GM21515 (cell line): ENCODE data around the gene C4orf50.

Experiments
- ATAC-seq: cut with Tn5 transposase; IDR thresholded peaks from one replicate; pipeline ENCODE4 v1.9.1; 2021; ENCODE audit not compliant: unreplicated experiment

The C4orf50 gene

DNA sequence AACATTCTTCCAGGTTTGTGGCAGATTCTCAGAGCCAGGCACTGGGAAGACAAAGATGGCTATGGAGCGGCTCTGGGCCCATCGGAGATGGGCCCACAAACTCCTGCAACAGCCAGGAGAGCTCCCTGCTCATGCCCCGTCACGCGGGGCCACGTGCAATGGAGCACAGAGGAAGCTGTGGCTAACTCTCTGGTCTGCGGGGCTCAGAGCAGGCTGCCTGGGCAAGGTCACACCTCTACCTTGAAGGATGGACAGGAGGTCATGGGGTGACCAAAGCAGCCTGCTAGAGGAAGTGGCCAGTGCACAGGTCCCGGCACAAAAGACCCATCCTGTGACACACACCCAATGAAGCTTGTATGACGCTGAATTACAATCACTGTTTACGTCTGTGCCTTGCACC, 45.2 kb downstream of the C4orf50 start:
- ATAC-seq = no peak

DNA sequence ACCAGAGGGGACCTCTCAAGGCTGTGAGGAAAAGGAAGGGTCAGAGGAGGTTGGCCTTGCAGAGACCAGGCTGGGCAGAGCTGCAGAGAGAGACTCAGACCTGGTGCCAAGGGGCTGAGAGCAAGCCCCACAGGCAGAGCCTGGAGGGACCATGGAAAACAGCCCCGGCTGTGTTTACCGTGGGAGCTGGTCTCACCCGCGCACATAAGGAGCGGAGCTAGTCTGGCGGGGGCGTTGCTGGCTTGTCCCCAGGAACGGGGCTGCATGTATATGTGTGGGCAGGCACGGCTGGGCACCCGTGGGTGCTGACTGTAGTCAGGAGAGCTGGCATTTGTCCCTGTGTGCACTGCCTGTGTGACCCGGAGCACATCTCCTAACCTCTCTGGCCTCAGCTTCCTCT, 45.7 kb downstream of the C4orf50 start:
- ATAC-seq = no peak

DNA sequence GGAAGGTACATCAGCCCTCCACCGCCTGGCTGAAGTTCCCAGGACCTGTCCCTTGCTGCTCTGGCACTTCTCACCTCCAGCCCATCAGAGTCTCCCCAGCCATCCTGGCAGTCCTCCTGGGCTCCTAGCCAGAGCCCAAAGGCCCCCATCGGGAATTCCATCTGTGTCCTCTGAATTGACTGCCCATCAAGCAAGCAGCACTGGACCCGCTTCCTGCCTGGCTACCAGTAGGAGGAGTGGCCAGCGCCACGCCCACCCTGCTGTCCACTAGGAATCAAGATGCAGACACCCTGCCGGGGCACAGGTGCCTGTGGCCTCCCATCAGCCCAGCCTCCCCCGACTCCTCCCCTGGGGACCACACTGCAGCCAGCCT, 47.2 kb downstream of the C4orf50 start:
- ATAC-seq = no peak

DNA sequence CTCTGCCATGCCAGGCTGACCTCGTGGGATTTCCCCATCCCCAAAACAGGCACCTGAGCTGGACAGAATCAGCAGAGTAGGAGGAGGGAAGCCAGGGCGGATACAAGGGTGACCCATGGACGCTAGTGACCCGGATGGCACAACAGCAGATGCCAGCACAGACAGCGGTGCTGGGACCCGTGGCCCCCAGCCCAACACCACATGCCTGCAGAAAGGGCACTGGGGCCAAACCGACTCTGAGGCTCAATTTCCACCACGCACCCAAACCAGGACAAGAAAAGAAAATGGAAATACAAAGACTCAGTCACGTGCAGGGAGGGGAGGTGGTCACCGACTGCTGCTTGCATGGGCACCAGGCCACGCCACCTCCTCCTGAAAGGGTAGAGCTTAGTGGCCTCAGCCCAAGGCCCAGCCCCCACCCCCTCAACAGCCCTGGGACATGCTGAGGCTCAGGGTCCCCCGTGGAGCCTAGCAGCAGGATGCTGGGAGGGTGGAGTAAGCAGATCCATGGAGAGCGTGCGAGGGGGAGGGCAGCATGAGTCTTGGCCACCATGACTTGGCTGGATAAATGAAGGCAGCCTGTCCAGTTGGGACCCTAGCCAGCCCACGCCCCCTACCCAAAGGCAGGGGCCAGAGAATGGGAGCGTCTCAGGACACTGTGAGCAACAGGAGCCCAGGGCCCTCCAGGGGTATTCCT, 47.7 kb downstream of the C4orf50 start:
- ATAC-seq = no peak

DNA sequence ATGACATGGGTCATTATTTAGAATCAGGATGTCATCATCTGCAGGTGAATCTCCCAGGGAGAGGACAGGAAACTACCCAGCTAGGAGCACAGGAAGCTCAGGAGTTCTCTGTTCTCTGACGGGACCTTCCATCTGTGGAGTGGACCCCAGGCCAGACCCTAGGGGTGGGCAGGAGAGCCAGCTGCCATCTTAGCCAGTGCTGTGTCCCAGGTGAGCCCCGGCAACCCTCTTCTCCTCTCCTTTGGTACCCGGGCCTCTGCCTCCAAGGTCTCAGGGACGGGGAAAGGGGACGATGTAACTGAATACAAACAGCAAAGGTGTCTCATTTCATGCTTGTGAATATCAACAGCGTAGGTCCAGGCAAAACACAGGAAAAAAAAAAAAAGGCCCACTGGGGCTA, 48.5 kb downstream of the C4orf50 start:
- no peak for ATAC-seq

DNA sequence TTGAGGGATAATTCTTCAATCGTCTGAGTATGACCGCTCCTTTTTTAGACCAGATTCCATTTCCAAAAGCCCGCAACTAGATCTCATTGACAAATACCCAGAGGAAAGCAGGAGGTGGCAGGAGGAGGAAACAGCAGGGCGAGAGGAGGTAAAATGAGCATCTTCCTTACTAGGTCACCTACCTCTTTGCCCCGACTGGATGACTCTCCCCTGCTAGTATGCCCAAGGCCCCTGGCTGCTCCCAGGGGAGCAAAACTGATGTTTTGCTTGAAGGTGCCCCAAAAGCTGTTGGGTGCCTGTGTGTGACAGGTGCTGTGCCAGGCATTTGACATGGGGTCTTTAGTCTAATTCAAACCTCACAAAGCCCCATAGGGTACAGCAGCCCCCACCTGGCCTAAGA, 48.9 kb downstream of the C4orf50 start:
- no peak for ATAC-seq

DNA sequence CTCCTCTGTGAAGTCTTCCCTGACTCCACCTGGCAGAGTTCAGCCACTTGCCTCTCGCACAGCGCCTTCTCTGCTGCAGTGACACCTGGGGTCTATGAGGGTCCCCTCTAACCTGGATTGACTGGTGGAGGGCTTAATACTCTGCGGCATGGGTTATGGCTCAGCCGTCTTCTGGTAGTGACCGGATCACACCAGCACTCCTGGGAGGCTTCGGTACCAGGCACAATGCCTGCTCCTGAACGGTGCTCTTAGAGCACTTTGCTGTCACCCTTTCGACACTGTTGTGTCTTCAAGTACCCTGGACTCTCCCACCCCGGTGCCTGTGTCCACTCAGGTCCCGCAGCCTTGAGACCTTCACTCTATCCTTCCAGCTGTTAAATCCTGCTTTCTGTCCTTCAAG, 50.0 kb downstream of the C4orf50 start:
- no peak for ATAC-seq

DNA sequence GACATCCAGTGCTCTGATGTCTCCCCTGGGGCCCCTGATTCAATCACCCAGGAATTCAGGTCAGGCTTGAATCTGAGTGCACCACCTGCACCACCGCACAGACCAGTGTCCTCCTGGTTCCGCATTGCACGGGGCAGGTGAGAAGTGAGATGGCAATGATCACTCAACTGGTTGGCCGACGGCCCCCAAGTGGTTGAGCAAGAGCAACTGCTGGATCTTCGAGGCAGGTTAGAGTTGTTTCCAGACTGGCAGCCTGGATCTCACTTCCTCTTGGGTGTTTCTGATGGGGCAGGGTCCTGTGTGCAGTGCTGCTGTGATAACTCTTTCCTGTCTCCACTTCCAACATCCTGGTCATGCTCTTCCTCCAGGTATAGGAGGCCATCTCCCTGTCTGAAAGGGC, 50.4 kb downstream of the C4orf50 start:
- ATAC-seq = no peak

DNA sequence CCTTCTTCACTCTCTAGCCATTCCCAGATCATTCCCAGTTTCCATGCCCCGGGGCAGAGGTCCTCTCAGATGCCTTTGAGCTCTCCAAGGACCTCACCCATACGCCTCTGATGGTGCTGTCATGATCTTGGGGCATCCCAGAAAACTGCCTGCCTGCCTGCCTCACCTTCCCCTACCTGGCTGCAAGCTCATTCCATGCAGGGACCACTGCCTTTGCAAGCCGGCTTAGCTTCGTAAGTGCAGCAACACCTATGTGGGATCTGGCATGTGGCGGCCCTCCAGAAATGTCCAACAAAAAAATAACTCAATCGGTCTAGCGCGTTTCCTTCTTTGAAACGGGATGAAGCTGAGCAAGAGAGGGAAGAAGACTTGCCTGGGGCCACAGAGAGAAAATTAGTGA, 53.0 kb downstream of the C4orf50 start:
- ATAC-seq = no peak

DNA sequence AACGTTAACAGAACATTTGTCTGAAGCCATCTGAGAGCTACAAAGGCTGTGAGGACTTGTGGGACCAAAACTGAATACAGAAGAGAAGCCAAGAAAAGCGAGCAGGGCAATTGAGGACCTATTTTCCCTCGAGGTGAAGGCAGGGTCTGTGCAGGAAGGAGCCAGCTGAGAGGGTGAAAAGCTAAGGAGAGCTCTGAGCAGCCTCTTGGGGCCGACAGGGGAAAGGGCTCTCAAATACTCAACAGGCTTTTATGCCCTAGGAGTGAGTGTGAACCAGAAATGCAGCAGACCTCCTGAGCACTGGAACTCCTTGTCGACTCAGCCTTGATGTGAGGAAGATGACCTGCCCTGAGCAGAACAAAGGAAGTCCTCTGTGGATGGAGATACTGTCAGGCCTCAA, 54.2 kb downstream of the C4orf50 start:
- no peak for ATAC-seq

DNA sequence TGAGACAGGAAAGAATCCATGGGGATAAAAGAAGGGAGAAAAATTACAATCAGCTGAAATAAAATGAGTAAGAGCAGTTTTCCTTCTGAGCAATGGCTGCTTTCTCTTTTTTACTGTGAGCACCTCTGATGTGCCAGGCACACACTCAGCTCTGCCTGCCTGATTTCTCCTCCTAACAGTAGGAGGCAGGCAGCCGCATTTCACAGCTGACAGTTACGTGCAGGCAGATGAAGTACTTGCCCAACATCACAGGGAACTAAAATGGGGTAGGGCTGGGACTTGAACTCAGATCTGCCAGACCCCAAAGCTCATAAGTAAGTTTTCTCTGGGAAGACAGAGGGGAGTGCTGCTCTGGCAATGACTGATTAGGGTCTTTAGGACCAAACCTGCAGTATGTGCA, 54.6 kb downstream of the C4orf50 start:
- no peak for ATAC-seq

DNA sequence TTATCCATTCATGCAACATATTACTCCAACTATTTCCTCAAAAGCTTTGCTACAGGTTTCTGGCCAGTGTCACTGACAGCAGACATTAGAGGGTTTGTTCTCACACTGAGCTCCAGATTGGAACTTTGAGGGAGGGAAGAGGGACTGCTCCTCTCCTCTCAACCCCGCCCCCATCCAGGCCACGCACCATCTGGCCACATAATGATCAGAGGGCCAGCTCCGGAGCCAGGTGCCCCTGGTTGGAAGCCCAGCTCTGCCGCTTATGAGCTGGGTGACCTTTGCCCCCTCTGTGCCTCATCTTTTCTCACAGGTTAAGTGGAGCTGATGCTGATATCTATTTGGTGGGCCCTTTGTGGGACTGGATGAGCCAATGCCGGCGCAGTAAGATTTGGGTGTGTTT, 55.8 kb downstream of the C4orf50 start:
- ATAC-seq = no peak

DNA sequence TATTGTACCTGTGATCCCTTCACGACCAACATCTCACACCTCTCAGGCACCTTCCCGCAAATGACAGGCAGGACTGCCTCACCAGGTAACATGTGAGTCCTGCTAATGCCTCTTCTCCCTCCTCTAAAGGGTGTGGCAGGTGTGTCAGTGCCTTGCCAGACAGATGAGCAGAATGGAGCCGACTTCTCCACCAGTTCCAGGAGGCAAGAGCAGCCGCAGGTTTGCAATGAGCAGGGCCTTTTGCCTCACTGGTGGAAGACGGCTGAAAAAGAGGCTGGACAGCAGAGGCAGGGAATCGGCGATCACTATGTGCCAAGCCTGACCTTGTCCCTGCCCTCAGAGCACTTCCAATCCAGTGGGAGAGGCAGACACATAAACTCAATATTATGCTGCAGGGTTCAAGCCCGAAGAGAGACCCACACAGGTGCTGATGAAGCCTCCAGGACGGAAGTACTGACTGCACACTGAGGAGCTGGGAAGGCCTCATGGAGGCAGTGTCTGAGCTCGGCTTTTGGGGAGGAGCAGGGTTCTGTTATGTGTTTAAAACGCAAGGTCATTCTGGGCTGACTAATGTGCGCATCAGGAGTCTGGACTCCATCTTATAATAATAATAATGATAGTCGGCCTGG, 57.9 kb downstream of the C4orf50 start:
- no peak for ATAC-seq

DNA sequence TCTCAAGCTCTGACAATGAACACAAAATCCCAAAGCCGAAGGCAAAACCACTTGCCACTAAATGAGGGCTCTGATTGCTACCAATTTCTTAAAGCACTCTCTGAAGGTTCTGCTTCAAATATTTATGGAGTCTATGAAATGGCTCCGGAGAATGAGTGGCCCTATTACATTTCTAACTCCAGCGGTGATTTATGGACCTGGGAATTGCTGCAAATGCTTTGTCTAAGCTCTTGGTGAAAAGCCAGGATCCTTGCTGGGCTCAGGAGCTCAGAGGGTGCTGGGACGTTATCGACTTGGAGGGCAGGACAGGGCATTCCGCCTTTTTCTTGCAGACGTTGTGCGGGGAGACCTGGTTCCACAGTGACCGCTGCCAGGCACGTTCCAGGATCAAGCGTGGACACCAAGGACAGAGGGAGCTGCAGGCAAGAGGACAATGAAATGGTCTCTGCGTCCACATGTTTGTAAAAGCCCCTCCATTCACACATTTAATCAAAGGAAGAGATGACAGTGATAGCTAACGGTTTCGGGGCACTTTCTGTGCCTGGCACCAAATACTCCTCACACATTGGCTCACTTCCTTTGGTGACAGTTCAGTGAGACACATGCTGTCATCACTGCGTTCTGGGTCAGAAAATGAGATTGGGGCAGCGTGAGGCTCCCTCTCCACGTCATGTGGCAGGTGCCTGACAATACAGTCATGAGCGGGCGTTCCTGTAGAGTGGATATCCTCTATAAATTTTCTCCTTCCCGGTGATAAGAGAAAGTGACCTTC, 58.8 kb downstream of the C4orf50 start:
- ATAC-seq = no peak

DNA sequence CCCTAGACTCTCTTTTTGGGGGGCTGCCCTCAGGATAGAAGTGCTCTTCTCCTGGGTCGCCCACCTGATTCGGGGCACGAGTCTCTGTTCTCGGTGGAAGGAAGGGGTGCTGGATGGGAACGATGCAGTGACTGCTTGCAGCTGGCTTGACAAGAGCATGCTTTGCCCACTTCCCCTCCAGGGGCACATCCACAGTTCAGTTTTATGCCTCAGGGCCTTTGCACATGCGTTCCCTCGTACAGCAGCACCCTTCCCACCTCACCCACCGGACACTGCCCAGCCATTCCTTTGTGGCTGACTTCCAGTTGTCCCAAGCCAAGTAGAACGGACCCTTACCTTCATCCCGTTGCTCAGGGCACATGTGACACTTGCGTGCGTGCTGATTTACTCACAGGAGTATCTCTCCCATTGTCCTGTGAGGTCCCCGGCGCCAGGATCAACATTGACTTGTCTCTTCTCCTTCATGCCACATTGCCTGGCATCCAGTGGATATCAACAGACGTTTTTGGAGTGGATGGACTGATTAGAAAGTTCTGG, 60.0 kb downstream of the C4orf50 start:
- no peak for ATAC-seq

DNA sequence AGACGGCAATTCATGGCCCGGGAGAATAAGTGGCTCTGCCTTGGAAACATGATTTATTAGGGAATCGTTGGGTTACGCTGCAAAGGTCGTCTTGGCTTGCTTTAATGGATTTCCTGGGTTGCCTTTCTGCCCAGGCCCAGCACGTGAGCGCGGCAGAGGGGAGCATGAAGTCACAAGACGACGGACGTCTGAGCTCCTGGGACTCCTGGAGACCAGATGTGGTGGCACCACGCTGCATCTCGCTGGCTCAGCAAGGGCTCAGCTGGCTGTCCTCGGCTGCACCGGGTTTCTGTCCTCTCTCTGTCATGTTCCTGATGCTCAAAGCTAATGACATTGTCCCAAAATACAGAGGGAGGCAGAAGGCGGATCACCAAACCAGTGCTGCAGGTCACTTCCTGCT, 61.2 kb downstream of the C4orf50 start:
- ATAC-seq = no peak

DNA sequence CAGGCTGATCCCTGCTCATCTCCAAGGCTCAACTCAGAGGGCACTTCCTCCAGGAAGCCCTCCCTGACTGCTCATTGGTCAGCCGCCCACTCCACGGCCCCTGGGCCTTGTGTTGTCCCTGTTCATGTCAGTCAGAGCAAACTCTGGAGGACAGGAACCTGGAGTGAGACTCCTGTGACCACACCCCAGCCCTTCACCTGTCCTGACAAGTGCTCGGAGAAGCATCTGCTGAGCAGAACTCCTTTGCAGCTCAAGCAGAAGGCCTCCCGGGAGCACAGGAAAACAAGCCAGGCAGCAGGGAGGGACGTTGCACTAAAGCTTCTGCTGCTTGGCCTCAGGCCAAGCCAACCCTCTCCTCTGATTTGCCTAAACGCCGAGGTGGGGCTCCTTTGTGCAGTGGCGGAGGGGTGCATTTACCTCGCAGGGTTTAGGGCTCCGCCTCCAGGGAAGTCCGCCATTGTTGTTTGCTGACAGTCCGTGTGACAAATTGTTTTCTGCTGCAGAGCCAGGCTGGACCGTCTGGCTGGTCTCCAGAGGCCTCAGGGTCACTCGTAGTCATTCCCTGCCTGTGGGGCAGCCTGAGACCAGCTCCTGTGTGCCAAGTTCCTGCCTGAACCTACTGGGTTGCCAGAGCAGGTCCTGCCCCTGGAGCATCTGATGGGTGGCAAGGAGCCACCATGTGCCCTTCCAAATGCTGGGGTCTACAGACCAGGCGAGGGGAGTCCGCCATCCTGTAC, 61.8 kb downstream of the C4orf50 start:
- no peak for ATAC-seq

DNA sequence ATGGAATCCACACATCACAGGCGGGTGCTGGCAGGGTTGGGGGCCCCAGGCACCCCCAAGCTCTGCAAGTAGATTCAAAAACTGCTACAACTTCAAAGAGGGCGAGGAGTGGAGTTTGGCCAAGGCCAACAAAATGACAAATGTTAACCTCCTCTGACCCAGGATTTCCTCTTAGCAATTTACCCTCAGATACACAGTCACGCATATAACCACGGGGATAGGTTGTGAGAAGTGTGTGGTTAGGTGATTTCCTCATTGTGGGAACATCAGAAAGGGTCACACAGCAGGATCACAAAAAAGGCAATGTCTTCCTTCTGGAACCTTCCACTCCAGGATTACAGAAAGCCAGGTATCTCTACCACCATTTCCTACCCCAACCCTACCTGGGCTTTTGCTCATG, 62.4 kb downstream of the C4orf50 start:
- no peak for ATAC-seq

DNA sequence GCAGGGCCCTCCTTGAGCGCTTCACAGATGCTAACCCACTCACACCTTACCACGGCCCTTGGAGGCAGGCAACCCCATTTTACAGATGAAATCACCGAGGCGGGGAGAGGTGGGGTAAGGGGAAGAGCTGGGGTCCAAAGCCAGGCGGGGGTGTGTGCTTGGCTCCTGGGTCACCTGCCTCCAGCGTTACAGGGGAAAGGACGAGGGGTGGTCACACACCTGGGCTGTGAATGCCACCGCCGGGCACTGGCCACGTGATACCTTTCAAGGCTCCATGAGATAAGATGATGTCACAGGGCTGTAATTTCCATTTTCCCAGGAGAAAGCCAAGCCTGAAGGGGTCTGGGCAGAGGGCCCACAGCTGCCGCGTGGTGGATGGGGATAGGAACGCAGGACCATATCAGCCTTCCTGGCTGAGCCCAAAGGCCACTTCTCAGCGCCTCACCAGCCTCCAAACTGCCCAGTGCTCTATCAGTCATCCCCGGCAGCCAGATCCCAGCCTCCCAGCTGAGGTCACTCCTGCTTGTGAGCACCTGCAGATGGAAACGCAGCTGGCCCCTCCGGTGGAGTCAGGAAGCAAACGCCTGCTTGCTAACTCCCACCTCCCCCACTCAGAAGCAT, 62.9 kb downstream of the C4orf50 start:
- ATAC-seq = no peak

DNA sequence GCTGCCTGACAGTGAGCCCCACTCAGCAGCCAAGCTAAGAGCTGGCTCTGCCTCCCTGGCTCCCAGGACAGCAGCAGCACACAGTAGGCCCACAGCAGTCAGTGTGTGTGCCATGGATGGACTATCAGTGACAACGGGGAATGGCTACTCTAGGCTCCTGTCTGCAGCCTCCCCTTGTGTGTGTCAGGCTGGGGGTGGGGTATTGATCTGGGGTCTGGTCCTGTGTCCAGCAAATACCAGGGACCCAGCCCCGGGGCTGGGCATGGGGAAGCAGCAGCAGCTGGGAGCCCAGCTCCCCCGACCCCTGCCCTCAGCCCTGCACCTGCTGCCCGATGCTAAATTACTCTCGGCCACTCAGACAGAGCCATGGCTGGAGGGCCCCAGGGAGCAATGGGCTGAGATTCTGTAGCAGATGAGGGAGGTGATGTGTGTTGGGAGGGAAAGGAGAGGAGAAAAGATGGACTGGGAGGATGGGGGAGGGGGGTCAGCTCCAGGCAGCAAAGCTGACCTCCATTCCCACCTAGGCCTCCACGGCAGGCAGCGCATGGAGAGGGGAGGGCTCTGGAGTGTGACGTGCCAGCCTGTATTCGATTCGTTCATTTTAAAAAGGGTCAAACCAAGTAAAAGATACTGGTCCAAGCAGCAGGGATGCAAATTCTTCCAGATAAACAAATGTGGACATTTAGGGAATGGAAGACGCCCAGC, 64.0 kb downstream of the C4orf50 start:
- no peak for ATAC-seq
